ENCODE measurements around the gene CEP170B. TPM values are rescaled to one million over a fixed set of nuclear protein-coding genes. Genes with fewer than 3 reads are reported as not detected.

Gene CEP170B
- total RNA-seq, 2 donors from 2014 or later: 6.1 to 7.9 TPM

- Mint-ChIP-seq H3K4me1 (ENCODE audit: low read depth) (peaks cover 10% of the 10 kb centered on the region), H3K4me3 (no peak overlapping the region), H3K9me3 (no peaks in the 10 kb centered on the region), H3K27me3 (ENCODE audit: low read depth) (peaks cover 16% of the 10 kb centered on the region), H3K36me3 (ENCODE audit: insufficient read depth in 2 of 2) (no peaks in the 10 kb centered on the region), H3K27ac (no peak overlapping the region)
- DNase-seq: no peak
- no peak for ATAC-seq (replicated peaks in 1 of 2)
Observed at GRCh38 chr14:104930526-104931303, 65.6 kb downstream of the CEP170B start.

GRCh38 chr14:104931304-104931770, 66.3 kb downstream of the CEP170B start:
- DNase-seq: no peak
- Mint-ChIP-seq H3K9me3 (no peaks in the 10 kb centered on the region), H3K36me3 (ENCODE audit: insufficient read depth in 2 of 2) (no peaks in the 10 kb centered on the region), H3K27me3 (ENCODE audit: low read depth) (peaks cover 17% of the 10 kb centered on the region), H3K4me3 (no peak overlapping the region), H3K4me1 (ENCODE audit: low read depth) (peaks cover 8% of the 10 kb centered on the region), H3K27ac (no peak overlapping the region)
- no peak for ATAC-seq (replicated peaks in 1 of 2)

- no peaks in the 10 kb centered on the region for H3K36me3 Mint-ChIP-seq (ENCODE audit: insufficient read depth in 2 of 2)
- peaks cover 5% of the 10 kb centered on the region for H3K4me1 Mint-ChIP-seq (ENCODE audit: low read depth)
- peaks cover 17% of the 10 kb centered on the region for H3K27me3 Mint-ChIP-seq (ENCODE audit: low read depth)
- H3K27ac Mint-ChIP-seq: no peak overlapping the region
- ATAC-seq (replicated peaks in 1 of 2) (no peak), DNase-seq (no peak)
- no peaks in the 10 kb centered on the region for H3K9me3 Mint-ChIP-seq
- H3K4me3 Mint-ChIP-seq: peak overlapping the region in 1 of 2 donors; percentile 47
Observed at GRCh38 chr14:104931771-104932675, 67.0 kb downstream of the CEP170B start.

GRCh38 chr14:104932676-104933631, 67.9 kb downstream of the CEP170B start:
- H3K36me3 Mint-ChIP-seq (ENCODE audit: insufficient read depth in 2 of 2): no peaks in the 10 kb centered on the region
- DNase-seq: peak; percentile 87 to 92
- H3K27ac Mint-ChIP-seq: no peak overlapping the region
- H3K4me1 Mint-ChIP-seq (ENCODE audit: low read depth): peaks cover 5% of the 10 kb centered on the region
- ATAC-seq (replicated peaks in 1 of 2): peak; percentile 89 to 93
- peak overlapping the region; percentile 75 to 76 for H3K4me3 Mint-ChIP-seq
- H3K9me3 Mint-ChIP-seq: no peaks in the 10 kb centered on the region
- H3K27me3 Mint-ChIP-seq (ENCODE audit: low read depth): peaks cover 19% of the 10 kb centered on the region

- Mint-ChIP-seq H3K27me3 (ENCODE audit: low read depth) (peaks cover 29% of the 10 kb centered on the region), H3K4me3 (peak overlapping the region; percentile 23 to 60), H3K36me3 (ENCODE audit: insufficient read depth in 2 of 2) (no peaks in the 10 kb centered on the region), H3K4me1 (ENCODE audit: low read depth) (peaks cover 5% of the 10 kb centered on the region), H3K9me3 (no peaks in the 10 kb centered on the region), H3K27ac (no peak overlapping the region)
- DNase-seq (no peak), ATAC-seq (replicated peaks in 1 of 2) (no peak)
Observed at GRCh38 chr14:104933746-104934733, 69.0 kb downstream of the CEP170B start.

- Mint-ChIP-seq H3K27me3 (ENCODE audit: low read depth) (peaks cover 29% of the 10 kb centered on the region), H3K27ac (no peak overlapping the region), H3K4me1 (ENCODE audit: low read depth) (peaks cover 5% of the 10 kb centered on the region), H3K9me3 (no peaks in the 10 kb centered on the region), H3K4me3 (peak overlapping the region; percentile 6 to 60), H3K36me3 (ENCODE audit: insufficient read depth in 2 of 2) (no peaks in the 10 kb centered on the region)
- DNase-seq: no peak
- no peak for ATAC-seq (replicated peaks in 1 of 2)
Observed at GRCh38 chr14:104935026-104935650, 70.1 kb downstream of the CEP170B start.

- no peaks in the 10 kb centered on the region for H3K36me3 Mint-ChIP-seq (ENCODE audit: insufficient read depth in 2 of 2)
- DNase-seq (no peak), ATAC-seq (replicated peaks in 1 of 2) (no peak)
- no peak overlapping the region for H3K4me3 Mint-ChIP-seq
- H3K27ac Mint-ChIP-seq: no peak overlapping the region
- H3K27me3 Mint-ChIP-seq (ENCODE audit: low read depth): peaks cover 29% of the 10 kb centered on the region
- H3K9me3 Mint-ChIP-seq: no peaks in the 10 kb centered on the region
- peaks cover 5% of the 10 kb centered on the region for H3K4me1 Mint-ChIP-seq (ENCODE audit: low read depth)
Observed at GRCh38 chr14:104935955-104936354, 70.9 kb downstream of the CEP170B start.

GRCh38 chr14:104936361-104937155, 71.5 kb downstream of the CEP170B start:
- ATAC-seq (replicated peaks in 1 of 2): no peak
- no peak for DNase-seq
- Mint-ChIP-seq H3K4me1 (ENCODE audit: low read depth) (peaks cover 5% of the 10 kb centered on the region), H3K27ac (no peak overlapping the region), H3K36me3 (ENCODE audit: insufficient read depth in 2 of 2) (no peaks in the 10 kb centered on the region), H3K4me3 (no peak overlapping the region), H3K9me3 (no peaks in the 10 kb centered on the region), H3K27me3 (ENCODE audit: low read depth) (peaks cover 29% of the 10 kb centered on the region)

GRCh38 chr14:104937161-104937560, 72.1 kb downstream of the CEP170B start:
- Mint-ChIP-seq H3K9me3 (no peaks in the 10 kb centered on the region), H3K36me3 (ENCODE audit: insufficient read depth in 2 of 2) (no peaks in the 10 kb centered on the region), H3K27me3 (ENCODE audit: low read depth) (peaks cover 29% of the 10 kb centered on the region), H3K4me3 (no peak overlapping the region), H3K4me1 (ENCODE audit: low read depth) (peaks cover 5% of the 10 kb centered on the region), H3K27ac (no peak overlapping the region)
- ATAC-seq (replicated peaks in 1 of 2) (no peak), DNase-seq (no peak)

GRCh38 chr14:104937694-104938365, 72.8 kb downstream of the CEP170B start:
- H3K27me3 Mint-ChIP-seq (ENCODE audit: low read depth): peaks cover 29% of the 10 kb centered on the region
- ATAC-seq (replicated peaks in 1 of 2): no peak
- no peak overlapping the region for H3K27ac Mint-ChIP-seq
- no peak for DNase-seq
- peaks cover 5% of the 10 kb centered on the region for H3K4me1 Mint-ChIP-seq (ENCODE audit: low read depth)
- H3K4me3 Mint-ChIP-seq: no peak overlapping the region
- H3K9me3 Mint-ChIP-seq: no peaks in the 10 kb centered on the region
- no peaks in the 10 kb centered on the region for H3K36me3 Mint-ChIP-seq (ENCODE audit: insufficient read depth in 2 of 2)

Measured in activated T-cell treated with anti-CD3 and anti-CD28 coated beads, Interleukin-2, amount 50 U/mL, for 72 hours (primary cell).